Endodermal cell (in vitro differentiated cells): Measurements from ENCODE around the gene ASCL2. TPM values are rescaled to one million over a fixed set of nuclear protein-coding genes. Genes with fewer than 3 reads are reported as not detected.

Experiments
- DNase-seq: peaks from one replicate; pipeline ENCODE4 v3.0.0-alpha.2; 2017
- H3K27ac ChIP-seq: 2 replicates; pipeline ENCODE4 v1.5.1; 2013; ENCODE audit warnings: mild to moderate bottlenecking, low read depth, low read length, moderate library complexity
- H3K27me3 ChIP-seq: 2 replicates; pipeline ENCODE4 v1.6.1; 2013; ENCODE audit warnings: mild to moderate bottlenecking, low read length, moderate library complexity; ENCODE audit not compliant: insufficient read depth, control insufficient read depth, poor library complexity, severe bottlenecking
- H3K36me3 ChIP-seq: 2 replicates; pipeline ENCODE4 v1.7.0; 2013; ENCODE audit warnings: mild to moderate bottlenecking, low read length, moderate library complexity; ENCODE audit not compliant: control insufficient read depth, insufficient read depth
- H3K4me1 ChIP-seq: one replicate; pipeline ENCODE4 v1.7.0; 2013; ENCODE audit warnings: low read length; ENCODE audit not compliant: control insufficient read depth, insufficient read depth
- H3K4me3 ChIP-seq: 2 replicates; pipeline ENCODE4 v1.5.1; 2013; ENCODE audit warnings: mild to moderate bottlenecking, low read length, moderate library complexity
- H3K9ac ChIP-seq: 2 replicates; pipeline ENCODE4 v1.6.1; 2013; ENCODE audit warnings: mild to moderate bottlenecking, low read length, moderate library complexity; ENCODE audit not compliant: poor library complexity, severe bottlenecking; ENCODE audit errors: extremely low read depth
- H3K9me3 ChIP-seq: 2 replicates; pipeline ENCODE4 v1.6.1; 2013; ENCODE audit warnings: mild to moderate bottlenecking, low read length, moderate library complexity; ENCODE audit not compliant: control insufficient read depth
- H3K27ac Mint-ChIP-seq: 2 replicates; pipeline ENCODE4 v1.8.0; 2020; ENCODE audit warnings: mixed read lengths
- H3K27me3 Mint-ChIP-seq: 2 replicates; pipeline ENCODE4 v1.8.0; 2021; ENCODE audit warnings: mild to moderate bottlenecking, mixed read lengths; ENCODE audit not compliant: insufficient read depth
- H3K36me3 Mint-ChIP-seq: 2 replicates; pipeline ENCODE4 v1.8.0; 2020; ENCODE audit warnings: low read depth, mixed read lengths
- H3K4me1 Mint-ChIP-seq: 2 replicates; pipeline ENCODE4 v1.8.0; 2020; ENCODE audit warnings: mixed read lengths
- H3K4me3 Mint-ChIP-seq: 2 replicates; pipeline ENCODE4 v1.8.0; 2020; ENCODE audit warnings: mild to moderate bottlenecking, moderate library complexity, mixed read lengths
- H3K9me3 Mint-ChIP-seq: 2 replicates; pipeline ENCODE4 v1.8.0; 2020; ENCODE audit warnings: mild to moderate bottlenecking, mixed read lengths
- WGBS, 2 experiments: methylation state at CpG; one replicate each; pipeline versions ENCODE4 v1.1.5 to v1.1.7; 2013; ENCODE audit warnings: missing lambda C conversion rate in 2 of 2, mixed read lengths in 1 of 2; ENCODE audit not compliant: insufficient coverage in 1 of 2, insufficient read length in 1 of 2; 5-methylcytosine and 5-hydroxymethylcytosine counted together
- total RNA-seq, 2 donors: library from RNA; stranded (reverse); fragmentation: NEBNext Ultra II Directional in 1 of 2; extraction: Animal tissue kit (Norgen Biotek cat#: 25700) in 1 of 2; gene quantifications; 2 replicates in 1 of 2; 3 replicates in 1 of 2; pipeline ENCODE4 v1.2.1, GENCODE V29; 2021
- TF ChIP-seq, protein P1 (sequence below): fragments of 200-600 bp; sonication (generic); conservative IDR thresholded peaks from 2 replicates; pipeline ENCODE4 v1.5.0; 2021; ENCODE audit warnings: antibody characterized with exemption, mild to moderate bottlenecking

Gene ASCL2
- total RNA-seq, 2 donors from 2014 or later: not detected

GRCh38 chr11:2307501-2308331 lies 37.3 kb upstream of the ASCL2 start:
- no peak overlapping the region for H3K4me3 Mint-ChIP-seq
- H3K27ac Mint-ChIP-seq: no peak overlapping the region

DNA sequence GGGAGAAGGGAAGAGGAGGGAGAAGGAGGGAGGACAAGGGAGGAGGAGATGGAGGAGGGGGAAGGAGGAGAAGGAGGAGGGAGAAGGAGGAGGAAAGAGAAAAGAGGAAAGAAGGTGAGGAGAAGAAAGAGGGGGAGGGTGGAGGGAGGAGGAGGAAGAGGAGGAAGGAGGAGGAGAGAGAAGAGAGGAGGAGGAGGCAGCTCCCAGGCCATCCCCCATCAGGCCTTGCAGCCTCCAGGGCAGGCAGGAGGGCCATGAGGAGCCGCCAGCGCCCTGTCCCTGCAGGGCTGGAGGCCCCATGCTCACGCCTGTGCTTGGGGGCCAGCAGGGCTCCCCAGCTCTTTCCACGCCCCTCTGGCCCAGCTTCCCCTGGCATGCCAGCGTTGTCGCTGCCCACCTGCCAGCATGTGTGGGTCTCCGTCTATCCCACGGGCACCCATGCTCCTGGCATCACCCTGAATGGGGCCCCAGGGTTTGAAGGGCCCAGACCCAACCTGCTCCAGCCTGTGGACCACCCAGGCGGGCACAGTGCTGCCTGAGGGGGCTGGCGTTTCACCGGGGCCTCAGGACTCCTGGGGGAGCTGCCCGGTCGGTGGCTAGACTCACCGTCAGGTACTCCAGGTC lies 36.6 kb upstream of the ASCL2 start:
- no peak overlapping the region for H3K27ac Mint-ChIP-seq
- H3K36me3 ChIP-seq: no peaks in the 10 kb centered on the region
- H3K4me3 ChIP-seq: no peak overlapping the region
- 80 to 89% methylated on average over 5 to 14 of the region's 14 CpGs for WGBS, 2 experiments
- DNase-seq: peak; percentile 42
- no peaks in the 10 kb centered on the region for H3K9me3 Mint-ChIP-seq
- H3K27ac ChIP-seq: no peak overlapping the region
- no peaks in the 10 kb centered on the region for H3K36me3 Mint-ChIP-seq
- H3K4me1 Mint-ChIP-seq: no peaks in the 10 kb centered on the region
- H3K9ac ChIP-seq: no peak overlapping the region
- no peak overlapping the region for H3K4me3 Mint-ChIP-seq
- H3K9me3 ChIP-seq: no peaks in the 10 kb centered on the region
- no peaks in the 10 kb centered on the region for H3K27me3 Mint-ChIP-seq
- H3K4me1 ChIP-seq: no peaks in the 10 kb centered on the region
- H3K27me3 ChIP-seq: no peaks in the 10 kb centered on the region
- TF ChIP-seq, protein P1, sequence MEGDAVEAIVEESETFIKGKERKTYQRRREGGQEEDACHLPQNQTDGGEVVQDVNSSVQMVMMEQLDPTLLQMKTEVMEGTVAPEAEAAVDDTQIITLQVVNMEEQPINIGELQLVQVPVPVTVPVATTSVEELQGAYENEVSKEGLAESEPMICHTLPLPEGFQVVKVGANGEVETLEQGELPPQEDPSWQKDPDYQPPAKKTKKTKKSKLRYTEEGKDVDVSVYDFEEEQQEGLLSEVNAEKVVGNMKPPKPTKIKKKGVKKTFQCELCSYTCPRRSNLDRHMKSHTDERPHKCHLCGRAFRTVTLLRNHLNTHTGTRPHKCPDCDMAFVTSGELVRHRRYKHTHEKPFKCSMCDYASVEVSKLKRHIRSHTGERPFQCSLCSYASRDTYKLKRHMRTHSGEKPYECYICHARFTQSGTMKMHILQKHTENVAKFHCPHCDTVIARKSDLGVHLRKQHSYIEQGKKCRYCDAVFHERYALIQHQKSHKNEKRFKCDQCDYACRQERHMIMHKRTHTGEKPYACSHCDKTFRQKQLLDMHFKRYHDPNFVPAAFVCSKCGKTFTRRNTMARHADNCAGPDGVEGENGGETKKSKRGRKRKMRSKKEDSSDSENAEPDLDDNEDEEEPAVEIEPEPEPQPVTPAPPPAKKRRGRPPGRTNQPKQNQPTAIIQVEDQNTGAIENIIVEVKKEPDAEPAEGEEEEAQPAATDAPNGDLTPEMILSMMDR: no peak

More at GRCh38 chr11:2307501-2308331, 37.3 kb upstream of the ASCL2 start:
- no peaks in the 10 kb centered on the region for H3K4me1 ChIP-seq
- H3K9ac ChIP-seq: no peak overlapping the region
- Mint-ChIP-seq H3K4me1 (no peaks in the 10 kb centered on the region), H3K36me3 (no peaks in the 10 kb centered on the region), H3K9me3 (no peaks in the 10 kb centered on the region), H3K27me3 (no peaks in the 10 kb centered on the region)
- WGBS, 2 experiments: 88 to 93% methylated on average over 19 to 23 of the region's 23 CpGs
- H3K9me3 ChIP-seq: no peaks in the 10 kb centered on the region
- no peaks in the 10 kb centered on the region for H3K27me3 ChIP-seq
- TF ChIP-seq, protein P1: no peak
- H3K36me3 ChIP-seq: no peaks in the 10 kb centered on the region
- no peak overlapping the region for H3K4me3 ChIP-seq
- no peak overlapping the region for H3K27ac ChIP-seq
- DNase-seq: peak; percentile 33

DNA sequence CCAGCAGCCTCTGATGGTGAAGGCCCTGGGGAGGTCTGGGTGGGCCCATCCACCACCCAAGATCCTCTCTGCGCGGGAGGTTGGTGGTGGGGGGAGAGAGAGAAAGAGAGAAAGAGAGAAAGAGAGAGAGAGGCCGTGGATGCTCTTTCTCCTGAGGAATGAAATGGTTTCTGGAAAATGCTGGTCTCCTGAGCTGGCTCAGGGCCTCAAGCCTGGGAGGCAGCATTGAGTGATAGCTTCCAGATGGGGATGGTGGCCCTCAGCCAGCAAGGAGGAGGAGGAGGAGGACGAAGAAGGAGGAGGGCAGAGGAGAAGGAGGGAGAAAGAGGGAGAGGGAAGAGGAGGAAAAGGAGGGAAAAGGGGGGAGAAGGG lies 36.0 kb upstream of the ASCL2 start:
- Histone ChIP-seq H3K9me3 (no peaks in the 10 kb centered on the region), H3K4me3 (no peak overlapping the region), H3K27me3 (no peaks in the 10 kb centered on the region), H3K36me3 (no peaks in the 10 kb centered on the region), H3K27ac (no peak overlapping the region), H3K9ac (no peak overlapping the region), H3K4me1 (no peaks in the 10 kb centered on the region)
- Mint-ChIP-seq H3K4me1 (no peaks in the 10 kb centered on the region), H3K9me3 (no peaks in the 10 kb centered on the region), H3K36me3 (no peaks in the 10 kb centered on the region), H3K27ac (no peak overlapping the region), H3K27me3 (no peaks in the 10 kb centered on the region), H3K4me3 (no peak overlapping the region)
- WGBS, 2 experiments: 67 to 82% methylated on average over 1 to 4 of the region's 4 CpGs
- peak; percentile 42 for DNase-seq
- TF ChIP-seq, protein P1: no peak
